Measurements from ENCODE around the gene CST11. TPM values are rescaled to one million over a fixed set of nuclear protein-coding genes. Genes with fewer than 3 reads are reported as not detected.
"Not testable (repeated sequence)": the region's sequence is repeated elsewhere in the genome, so short reads cannot be mapped to it uniquely, and the experiment has no call there.

CST11 gene
- total RNA-seq, 1 experiment from 2014 or later = not detected

- no peak overlapping the region for H3K4me3 Mint-ChIP-seq
- H3K27ac Mint-ChIP-seq = no peak overlapping the region
- ATAC-seq (no peak), DNase-seq (ENCODE audit: low spot score) (no peak)
- TF ChIP-seq FOXJ3 (CRISPR knock-in tag; IDR thresholded peaks at IDR 0.05; ENCODE audit: borderline replicate concordance) (no peak), NFE2L1 (CRISPR knock-in tag; IDR thresholded peaks at IDR 0.05) (peak; percentile 37; the same call in 1 of the 2 replicates)
- H3K4me1 Mint-ChIP-seq = peaks cover 37% of the 10 kb centered on the region
- H3K27me3 Mint-ChIP-seq (ENCODE audit: low read depth) = peaks cover 40% of the 10 kb centered on the region
- ChIA-PET CTCF (no interaction called here), POLR2A (no interaction called here)
- H3K9me3 Mint-ChIP-seq = peaks cover 12% of the 10 kb centered on the region
- H3K36me3 Mint-ChIP-seq = peaks cover 7% of the 10 kb centered on the region
These were observed 23.5 kb upstream of the CST11 start for GRCh38 chr20:23476015-23476754.

- H3K36me3 Mint-ChIP-seq = peaks cover 7% of the 10 kb centered on the region
- H3K4me3 Mint-ChIP-seq = no peak overlapping the region
- H3K4me1 Mint-ChIP-seq = peaks cover 43% of the 10 kb centered on the region
- H3K9me3 Mint-ChIP-seq = peaks cover 12% of the 10 kb centered on the region
- no peak for ATAC-seq
- no peak for DNase-seq (ENCODE audit: low spot score)
- ChIA-PET CTCF (no interaction called here), POLR2A (no interaction called here)
- peaks cover 48% of the 10 kb centered on the region for H3K27me3 Mint-ChIP-seq (ENCODE audit: low read depth)
- no peak overlapping the region for H3K27ac Mint-ChIP-seq
- TF ChIP-seq NR1H2 (CRISPR knock-in tag; IDR thresholded peaks at IDR 0.05) (no peak), SMAD4 (CRISPR knock-in tag; IDR thresholded peaks at IDR 0.05) (no peak)
These were observed 22.7 kb upstream of the CST11 start for GRCh38 chr20:23475395-23475794.

- DNase-seq (ENCODE audit: low spot score); POLR2A ChIA-PET; H3K36me3 Mint-ChIP-seq; H3K4me3 Mint-ChIP-seq; H3K9me3 Mint-ChIP-seq: not testable (repeated sequence)
- peaks cover 54% of the 10 kb centered on the region for H3K27me3 Mint-ChIP-seq (ENCODE audit: low read depth)
- CTCF ChIA-PET = interaction anchor here (1.0 to 1.6 kb wide), 3 partner anchors 52 to 123 kb away, joined by 3 to 4 read pairs (median 4); partner anchors contain the start of gene NAPB
- ATAC-seq = peak; percentile 93
- peak; percentile 67; the same call in 1 of the 2 replicates for TF ChIP-seq TEAD1 (CRISPR knock-in tag; IDR thresholded peaks at IDR 0.05)
- peak; percentile 52; the same call in 1 of the 2 replicates for TF ChIP-seq AFF4 (CRISPR knock-in tag; IDR thresholded peaks at IDR 0.05; ENCODE audit: borderline replicate concordance)
- TF ChIP-seq ETV6 (CRISPR knock-in tag; IDR thresholded peaks at IDR 0.05) = 0 out of 2 replicates have a peak, but pooled peaks have one; percentile 15
- TF ChIP-seq USF1 (CRISPR knock-in tag; IDR thresholded peaks at IDR 0.05) = 0 out of 2 replicates have a peak, but pooled peaks have one; percentile 33
- 0 out of 2 replicates have a peak, but pooled peaks have one; percentile 52 for TF ChIP-seq NFE2L1 (CRISPR knock-in tag; IDR thresholded peaks at IDR 0.05)
- 0 out of 2 replicates have a peak, but pooled peaks have one; percentile 19 for TF ChIP-seq ZNF121 (CRISPR knock-in tag; IDR thresholded peaks at IDR 0.05)
- H3K27ac Mint-ChIP-seq = peak overlapping the region; percentile 81
- H3K4me1 Mint-ChIP-seq = peaks cover 60% of the 10 kb centered on the region
These were observed 20.6 kb upstream of the CST11 start for GRCh38 chr20:23473293-23473692.

- Mint-ChIP-seq H3K4me1 (peaks cover 62% of the 10 kb centered on the region), H3K9me3 (peaks cover 12% of the 10 kb centered on the region), H3K36me3 (peaks cover 17% of the 10 kb centered on the region), H3K27me3 (ENCODE audit: low read depth) (peaks cover 54% of the 10 kb centered on the region)
- H3K27ac Mint-ChIP-seq; DNase-seq (ENCODE audit: low spot score); ATAC-seq; POLR2A ChIA-PET; H3K4me3 Mint-ChIP-seq: not testable (repeated sequence)
- CTCF ChIA-PET = interaction anchor here (1.0 to 1.6 kb wide), 2 partner anchors 51 to 113 kb away, joined by 4 read pairs; partner anchors contain the start of gene NAPB
These were observed 19.6 kb upstream of the CST11 start for GRCh38 chr20:23472306-23472705.

GRCh38 chr20:23466961-23467360, 14.3 kb upstream of the CST11 start:
- H3K27ac Mint-ChIP-seq; H3K4me3 Mint-ChIP-seq; CTCF ChIA-PET; POLR2A ChIA-PET; DNase-seq (ENCODE audit: low spot score); ATAC-seq: not testable (repeated sequence)
- Mint-ChIP-seq H3K4me1 (peaks cover 33% of the 10 kb centered on the region), H3K27me3 (ENCODE audit: low read depth) (peaks cover 36% of the 10 kb centered on the region), H3K36me3 (peaks cover 55% of the 10 kb centered on the region), H3K9me3 (peaks cover 63% of the 10 kb centered on the region)
